Measurements from ENCODE around the gene GPR89B.
"Not testable (repeated sequence)": the region's sequence is repeated elsewhere in the genome, so short reads cannot be mapped to it uniquely, and the experiment has no call there.

- TF ChIP-seq CTCF, POLR2AphosphoS5 (IDR thresholded peaks at IDR 0.05): not testable (repeated sequence)
Measured at GRCh38 chr1:147992916-147993315, 64.7 kb downstream of the GPR89B start.
